22Rv1 (cell line): ENCODE measurements around the gene ARAP1.

Experiments used
- ZFX ChIP-seq: fragments of 450-650 bp; IDR thresholded peaks from 2 replicates; pipeline ENCODE4 v1.6.1; 2017; ENCODE audit warnings: antibody characterized with exemption, borderline replicate concordance
- TF ChIP-seq, protein P1 (sequence below): fragments of 450-650 bp; IDR thresholded peaks from 2 replicates; pipeline ENCODE4 v1.5.1; 2017; ENCODE audit warnings: mild to moderate bottlenecking

DNA sequence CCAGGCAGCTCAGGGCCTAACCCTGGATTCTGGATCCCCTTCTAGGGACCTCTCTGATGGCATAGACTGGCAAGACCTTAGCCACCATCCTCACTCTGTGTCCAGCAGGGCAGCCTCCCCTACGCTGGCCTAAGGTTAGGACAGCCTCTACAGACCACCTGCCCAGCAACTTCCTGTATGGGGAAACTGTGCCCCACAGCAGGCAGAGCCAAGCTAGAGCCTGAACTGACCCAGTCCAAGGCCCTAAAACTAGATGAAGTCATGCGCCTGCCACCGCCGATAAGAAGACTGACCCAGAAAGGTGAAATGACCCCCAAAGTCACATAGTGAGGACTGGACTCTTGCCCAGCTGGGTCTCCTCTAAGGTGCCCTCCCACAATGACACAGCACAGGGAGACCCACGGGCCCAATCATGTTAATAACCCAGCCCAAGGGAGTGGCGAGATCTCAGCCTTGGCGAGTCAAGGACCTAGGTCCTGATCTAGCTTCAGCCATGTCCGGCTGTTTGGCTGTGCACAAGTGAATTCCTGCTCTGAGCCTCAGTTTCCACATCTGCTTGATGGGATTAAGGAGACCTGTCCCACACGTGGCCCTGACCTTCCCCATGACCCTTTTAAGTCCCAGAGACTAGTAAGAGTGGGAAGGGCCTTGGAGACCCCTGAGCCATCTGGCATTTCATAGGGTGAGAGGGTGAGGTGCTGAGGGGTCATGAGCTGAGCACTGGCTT lies 24.1 kb upstream of the ARAP1 start:
- TF ChIP-seq, protein P1, sequence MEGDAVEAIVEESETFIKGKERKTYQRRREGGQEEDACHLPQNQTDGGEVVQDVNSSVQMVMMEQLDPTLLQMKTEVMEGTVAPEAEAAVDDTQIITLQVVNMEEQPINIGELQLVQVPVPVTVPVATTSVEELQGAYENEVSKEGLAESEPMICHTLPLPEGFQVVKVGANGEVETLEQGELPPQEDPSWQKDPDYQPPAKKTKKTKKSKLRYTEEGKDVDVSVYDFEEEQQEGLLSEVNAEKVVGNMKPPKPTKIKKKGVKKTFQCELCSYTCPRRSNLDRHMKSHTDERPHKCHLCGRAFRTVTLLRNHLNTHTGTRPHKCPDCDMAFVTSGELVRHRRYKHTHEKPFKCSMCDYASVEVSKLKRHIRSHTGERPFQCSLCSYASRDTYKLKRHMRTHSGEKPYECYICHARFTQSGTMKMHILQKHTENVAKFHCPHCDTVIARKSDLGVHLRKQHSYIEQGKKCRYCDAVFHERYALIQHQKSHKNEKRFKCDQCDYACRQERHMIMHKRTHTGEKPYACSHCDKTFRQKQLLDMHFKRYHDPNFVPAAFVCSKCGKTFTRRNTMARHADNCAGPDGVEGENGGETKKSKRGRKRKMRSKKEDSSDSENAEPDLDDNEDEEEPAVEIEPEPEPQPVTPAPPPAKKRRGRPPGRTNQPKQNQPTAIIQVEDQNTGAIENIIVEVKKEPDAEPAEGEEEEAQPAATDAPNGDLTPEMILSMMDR: no peak
- no peak for TF ChIP-seq ZFX
